ENCODE data around the gene GALNT14.

- no peak for TF ChIP-seq CTCF (IDR thresholded peaks at IDR 0.05 in 8 of 11, conservative IDR thresholded peaks at IDR 0.05 in 3 of 11)
- no peak for TF ChIP-seq POLR2A (IDR thresholded peaks at IDR 0.05)
- no peak for TF ChIP-seq POLR2AphosphoS5 (IDR thresholded peaks at IDR 0.05)
These were observed 181.2 kb downstream of the GALNT14 start for GRCh38 chr2:30956995-30957394.
